Activated CD4-positive, alpha-beta T cell treated with anti-CD3 and anti-CD28 coated beads, Interleukin-2, amount 50 U/mL, for 1 hour (primary cell): ENCODE measurements around the gene EPN2.
A peak's percentile ranks its signal among the peaks of the same experiment; 100 is the strongest.

Source experiments
- DNase-seq: peaks from one replicate; pipeline ENCODE4 v3.0.0-alpha.2; 2020

The EPN2 gene

DNA sequence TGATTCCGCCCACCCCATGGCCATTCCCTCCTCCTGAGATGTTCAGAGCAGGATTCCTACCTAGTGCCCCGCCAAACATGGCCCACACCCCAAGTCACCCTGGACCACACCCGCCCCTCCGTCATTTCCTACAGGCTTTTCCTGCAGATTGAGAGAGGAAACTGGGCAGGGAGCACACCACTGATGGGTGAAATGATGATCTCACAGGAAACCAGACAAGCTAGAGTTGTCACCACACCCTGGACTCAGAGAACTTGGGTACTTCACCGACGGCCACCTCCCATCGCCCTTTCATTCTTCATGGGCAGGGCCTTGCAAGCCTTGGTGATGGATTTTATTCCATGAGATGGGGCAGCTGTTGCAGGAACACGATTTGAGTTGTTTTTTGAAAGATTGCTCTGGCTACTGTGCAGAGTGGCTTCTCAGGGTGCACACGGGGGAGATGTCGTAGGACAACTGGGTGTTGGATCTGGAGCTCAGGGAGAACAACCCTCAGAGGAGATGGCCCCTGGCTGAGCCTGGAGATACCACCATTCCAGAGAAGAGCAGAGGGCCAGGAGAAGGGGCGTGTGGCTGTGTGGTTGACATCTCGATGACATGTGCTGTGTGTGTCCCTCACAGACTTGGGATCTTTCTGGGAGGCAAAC, 132.8 kb downstream of the EPN2 start:
- DNase-seq = peak; percentile 22

DNA sequence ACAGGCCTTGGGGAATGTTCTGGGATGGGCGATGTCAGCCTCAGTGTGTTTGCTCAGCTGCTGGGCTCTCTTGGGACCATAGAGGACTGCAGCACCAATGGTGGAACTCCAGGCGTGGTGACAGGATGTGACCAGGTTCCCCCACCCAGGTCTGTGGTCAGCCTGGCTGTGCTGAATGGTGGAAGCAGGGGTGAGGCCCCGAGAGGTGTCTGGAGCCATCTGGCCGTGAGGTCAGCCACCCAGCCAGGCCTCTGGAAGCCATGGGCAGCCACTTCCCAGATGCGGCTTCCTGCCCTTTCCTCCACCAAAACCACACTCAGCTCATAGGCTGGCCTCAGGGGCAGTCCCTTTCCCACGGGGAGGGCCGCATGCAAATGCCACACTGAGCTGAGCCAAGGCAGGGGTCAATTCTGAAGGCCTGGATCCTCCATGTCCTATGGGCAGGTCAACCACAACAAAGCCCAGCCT, 133.4 kb downstream of the EPN2 start:
- DNase-seq = no peak

DNA sequence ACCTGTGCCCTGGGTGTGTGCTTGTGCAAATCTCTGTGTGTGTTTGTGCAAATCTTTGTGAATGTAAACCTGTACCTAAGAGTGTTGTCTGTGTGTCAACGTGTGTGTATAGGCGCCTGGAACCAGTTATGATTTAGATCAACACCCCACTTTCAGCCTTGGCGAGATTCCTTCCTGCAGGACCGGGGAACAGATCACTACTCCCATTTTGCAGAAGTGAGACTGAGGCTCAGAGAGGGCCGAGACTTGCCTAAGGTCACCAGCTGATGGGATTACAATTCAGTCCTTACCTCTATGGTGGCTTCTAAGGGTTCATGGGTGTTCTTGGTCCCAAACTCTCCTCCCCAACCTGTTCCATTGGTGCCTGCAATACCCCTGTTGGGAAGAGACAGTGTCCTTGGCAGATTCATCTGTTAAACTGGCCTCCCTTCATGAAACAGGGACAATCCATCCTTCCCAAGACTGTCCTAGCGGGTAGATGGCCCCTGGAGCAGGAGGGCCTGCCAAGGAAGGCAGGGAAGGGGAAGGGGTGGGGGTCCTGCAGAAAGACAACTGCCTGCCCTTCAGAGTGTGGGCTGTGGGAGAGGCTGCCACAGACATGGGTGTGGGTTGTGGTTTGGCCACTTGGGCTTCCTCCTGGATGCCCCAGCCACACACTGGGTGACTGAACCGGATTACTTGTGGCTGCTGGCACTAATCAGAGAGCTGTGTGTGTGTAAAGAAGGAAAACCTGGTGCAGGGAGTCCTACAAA, 134.3 kb downstream of the EPN2 start:
- no peak for DNase-seq

DNA sequence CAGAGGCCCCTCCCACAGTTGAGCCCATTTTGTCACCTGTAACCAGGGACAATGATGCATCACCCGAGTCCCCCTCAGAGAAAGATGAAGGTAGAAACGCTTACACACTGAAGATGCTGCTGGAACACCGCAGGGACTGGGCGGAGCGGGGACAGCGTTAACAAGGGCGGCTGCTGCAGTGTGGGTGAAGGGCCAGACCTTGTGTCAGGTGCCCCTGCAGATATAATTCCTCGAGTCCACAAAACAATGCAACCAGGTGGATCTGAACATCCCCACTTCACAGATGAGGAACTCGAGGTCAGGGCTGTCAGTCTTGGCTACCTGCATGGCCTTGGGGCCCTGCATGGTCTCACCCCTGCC, 134.8 kb downstream of the EPN2 start:
- no peak for DNase-seq

DNA sequence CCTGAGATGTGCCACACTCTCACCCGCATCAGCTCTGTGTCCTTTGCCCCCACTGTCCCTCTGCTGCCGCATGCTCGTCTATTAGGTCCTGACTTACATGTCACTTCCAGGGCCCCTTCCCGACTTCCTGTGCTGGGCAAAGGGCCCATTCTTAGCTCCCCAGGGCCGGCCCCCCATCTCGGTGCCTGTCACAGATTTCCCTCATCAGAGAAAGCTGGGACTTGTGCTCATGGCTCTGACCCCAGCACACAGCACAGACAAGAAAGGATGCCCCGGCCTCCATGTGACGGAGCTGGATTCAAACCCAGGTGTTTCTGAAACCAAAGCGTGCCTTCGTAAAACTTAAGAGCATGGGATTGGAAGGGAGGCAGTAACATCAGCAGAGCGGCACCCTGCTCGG, 135.3 kb downstream of the EPN2 start:
- DNase-seq = no peak

DNA sequence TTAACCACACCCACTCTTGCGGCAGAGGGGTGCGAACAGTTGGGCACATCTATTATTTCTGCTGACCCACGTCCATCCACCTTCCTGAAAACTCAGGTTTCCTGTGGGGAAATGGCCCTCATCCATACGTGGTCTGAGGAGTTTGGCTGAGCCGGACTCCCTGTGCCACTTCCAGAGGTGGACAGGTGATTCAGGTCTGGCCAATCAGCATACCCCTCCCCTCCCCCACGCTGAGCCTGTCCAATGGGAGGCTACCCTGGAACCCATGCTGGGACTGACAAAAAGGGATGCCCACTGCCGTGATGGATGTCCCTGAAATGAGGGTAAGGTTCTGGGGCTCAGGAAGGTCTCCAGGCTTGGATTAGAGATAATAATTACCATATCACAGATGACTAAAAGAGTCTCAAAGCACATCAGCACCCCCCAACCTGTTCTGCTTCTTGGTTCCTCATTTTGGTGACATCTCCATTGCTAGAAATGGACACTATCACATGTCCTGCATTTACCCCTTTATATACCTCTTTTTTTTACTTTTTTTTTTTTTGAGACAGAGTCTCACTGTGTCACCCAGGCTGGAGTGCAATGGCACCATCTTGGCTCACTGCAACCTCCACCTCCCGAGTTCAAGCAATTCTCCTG, 135.8 kb downstream of the EPN2 start:
- no peak for DNase-seq

DNA sequence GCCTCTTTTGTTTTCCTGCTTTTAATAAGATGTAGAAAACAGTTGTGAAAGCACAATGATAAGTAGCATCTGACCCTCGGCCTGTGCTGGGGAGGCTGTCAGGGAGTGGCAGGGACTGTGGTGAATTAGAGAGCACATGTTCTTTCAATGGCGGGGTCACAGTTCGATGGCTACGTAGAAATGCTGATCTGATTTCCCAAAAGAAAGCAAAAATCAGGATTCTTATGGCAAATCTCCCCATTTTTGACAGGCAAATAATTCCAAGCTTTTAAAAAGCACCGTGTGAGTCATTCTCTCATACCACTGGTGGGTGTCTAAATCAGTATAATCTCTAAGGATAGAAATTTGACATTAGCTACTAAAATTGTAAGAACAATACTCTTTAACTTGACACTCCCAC, 137.0 kb downstream of the EPN2 start:
- no peak for DNase-seq

DNA sequence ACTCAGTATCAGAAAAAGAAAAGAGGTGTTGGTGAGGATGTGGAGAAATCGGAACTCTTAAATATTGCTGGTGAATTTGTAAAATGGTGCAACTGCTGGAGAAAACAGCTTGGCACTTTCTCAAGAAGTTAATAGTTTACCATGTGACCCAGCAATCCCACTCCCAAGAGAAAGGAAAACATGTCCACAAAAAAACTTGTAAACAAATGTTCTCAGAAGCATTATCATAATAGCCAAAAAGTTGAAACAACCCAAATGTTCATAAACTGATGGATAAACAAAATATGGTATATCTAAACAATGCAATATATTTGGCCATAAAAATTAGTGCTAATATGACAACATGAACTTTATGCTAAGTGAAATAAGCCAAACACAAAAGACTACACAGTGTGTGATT, 138.6 kb downstream of the EPN2 start:
- DNase-seq = no peak

DNA sequence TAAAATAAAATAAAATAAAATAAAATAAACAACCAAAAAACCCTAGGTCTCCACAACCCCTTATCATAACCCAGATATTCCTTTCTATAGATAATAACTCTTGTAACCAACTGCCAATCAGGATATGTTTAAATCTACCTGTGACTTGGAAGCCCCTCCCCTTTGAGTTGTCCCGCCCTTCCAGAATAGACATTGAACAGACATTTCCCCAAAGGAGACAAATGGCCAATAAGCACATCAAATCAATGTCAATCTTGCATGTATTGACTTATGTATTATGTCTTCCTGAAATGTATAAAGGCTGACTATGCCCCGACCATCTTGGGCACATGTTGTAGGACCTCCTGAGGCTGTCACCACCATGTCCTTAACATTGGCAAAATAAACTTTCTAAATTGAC, 139.6 kb downstream of the EPN2 start:
- DNase-seq = no peak

DNA sequence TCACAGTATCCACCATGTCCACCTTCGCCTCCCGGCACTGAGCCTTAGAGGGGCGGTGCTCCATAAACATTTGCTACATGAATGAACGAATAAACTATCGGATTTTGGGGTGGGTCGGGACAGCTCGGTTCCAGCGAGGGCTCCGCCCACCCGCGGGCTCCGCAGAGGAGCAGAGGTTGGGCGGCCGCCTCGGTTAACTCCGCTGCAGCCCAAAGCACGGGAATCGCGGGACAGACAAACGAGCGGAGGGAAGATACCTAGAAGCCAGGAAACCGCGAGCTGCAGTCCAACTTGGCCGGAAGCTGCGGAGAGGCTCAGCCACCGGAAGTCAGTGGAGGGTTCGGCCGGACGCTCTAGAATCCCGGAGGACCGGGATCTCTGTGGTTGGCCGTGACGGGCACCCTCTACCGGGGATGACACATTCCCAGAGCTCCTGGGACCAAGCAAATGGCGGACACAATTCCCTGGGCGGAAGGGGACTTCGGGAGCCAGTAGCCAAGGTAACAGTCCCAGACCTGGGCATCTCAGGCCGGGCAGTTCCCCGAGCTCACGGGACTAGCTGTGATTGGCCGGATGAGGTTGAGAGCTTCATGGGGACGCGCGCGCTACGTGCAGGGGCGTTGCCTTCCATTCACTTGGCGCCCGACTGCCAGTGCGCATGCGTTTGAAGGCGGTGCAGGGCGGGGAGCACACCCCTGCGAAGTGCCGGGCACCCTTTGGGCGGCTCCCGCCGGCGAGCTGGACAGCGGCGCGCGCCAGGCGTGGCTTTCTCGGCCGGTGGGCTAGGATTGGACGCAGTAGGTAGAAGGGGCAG, 140.6 kb downstream of the EPN2 start:
- peak; percentile 87 for DNase-seq

DNA sequence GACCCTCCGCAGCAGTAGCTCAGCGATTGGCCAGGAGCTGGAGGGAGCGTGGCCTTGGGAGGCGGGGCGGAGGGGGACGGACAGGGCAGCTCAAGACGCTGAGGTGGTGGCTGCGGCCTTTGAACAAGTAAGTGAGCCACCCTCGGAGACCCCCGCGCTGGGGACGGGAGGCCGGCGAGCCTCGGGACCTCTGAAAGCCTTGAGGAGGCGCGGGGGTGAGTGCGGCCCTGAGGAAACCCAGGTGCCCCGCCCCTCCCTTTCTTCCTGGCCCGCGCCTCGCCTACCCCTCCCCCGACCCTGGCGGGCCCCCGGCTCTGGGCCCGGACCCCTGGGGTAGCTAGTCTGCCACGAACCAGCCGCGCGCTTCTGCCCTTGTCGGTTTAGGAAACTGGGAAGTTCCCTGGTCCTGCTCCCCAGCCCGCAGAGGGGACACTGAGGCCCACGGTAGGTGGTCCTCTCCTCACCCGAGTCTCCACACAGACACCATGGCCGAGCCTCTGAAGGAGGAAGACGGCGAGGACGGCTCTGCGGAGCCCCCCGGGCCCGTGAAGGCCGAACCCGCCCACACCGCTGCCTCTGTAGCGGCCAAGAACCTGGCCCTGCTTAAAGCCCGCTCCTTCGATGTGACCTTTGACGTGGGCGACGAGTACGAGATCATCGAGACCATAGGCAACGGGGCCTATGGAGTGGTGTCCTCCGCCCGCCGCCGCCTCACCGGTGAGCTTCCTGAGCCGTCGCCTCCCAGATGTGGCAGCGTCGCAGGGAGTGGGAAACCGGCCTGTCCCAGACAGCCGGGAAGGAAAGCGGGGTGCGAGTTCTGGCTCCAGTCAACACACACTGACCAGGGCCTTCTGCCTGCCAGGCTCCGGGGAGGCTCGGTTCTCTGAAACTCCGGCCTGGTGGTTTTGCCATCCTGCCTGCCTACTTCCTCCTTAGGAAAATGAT, 141.5 kb downstream of the EPN2 start, which contains the start of gene MAPK7:
TSS of gene MAPK7 (plus strand) at position 83 of the 945 bp plus-strand sequence. CDS start at position 486, 403 bp downstream.
- DNase-seq = no peak

DNA sequence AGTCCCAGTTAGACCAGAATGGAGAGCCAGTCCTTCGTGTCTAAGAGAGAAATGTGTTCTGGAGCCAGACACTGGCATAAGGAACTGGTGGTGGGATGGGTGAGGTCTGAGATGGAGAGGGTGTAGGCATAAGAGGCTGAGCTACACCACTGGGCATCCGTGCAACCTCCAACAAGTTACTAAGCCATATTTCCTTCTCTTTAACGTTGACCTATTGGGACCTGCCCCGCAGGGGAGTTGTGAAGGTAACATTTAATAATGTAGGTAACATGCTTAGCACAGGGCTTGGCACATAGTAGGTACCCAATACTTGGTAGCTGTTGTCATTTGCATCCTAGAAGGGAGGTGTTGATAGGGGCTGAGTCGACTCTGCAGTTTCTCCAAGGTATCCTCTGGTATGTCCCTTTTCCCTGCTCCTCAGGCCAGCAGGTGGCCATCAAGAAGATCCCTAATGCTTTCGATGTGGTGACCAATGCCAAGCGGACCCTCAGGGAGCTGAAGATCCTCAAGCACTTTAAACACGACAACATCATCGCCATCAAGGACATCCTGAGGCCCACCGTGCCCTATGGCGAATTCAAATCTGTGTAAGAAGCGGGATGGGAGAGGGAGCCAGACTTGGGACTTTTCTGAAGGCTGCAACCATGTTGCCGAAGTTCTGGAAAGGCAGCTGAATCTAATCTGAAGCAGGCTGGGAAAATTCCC, 142.3 kb downstream of the EPN2 start:
- no peak for DNase-seq

DNA sequence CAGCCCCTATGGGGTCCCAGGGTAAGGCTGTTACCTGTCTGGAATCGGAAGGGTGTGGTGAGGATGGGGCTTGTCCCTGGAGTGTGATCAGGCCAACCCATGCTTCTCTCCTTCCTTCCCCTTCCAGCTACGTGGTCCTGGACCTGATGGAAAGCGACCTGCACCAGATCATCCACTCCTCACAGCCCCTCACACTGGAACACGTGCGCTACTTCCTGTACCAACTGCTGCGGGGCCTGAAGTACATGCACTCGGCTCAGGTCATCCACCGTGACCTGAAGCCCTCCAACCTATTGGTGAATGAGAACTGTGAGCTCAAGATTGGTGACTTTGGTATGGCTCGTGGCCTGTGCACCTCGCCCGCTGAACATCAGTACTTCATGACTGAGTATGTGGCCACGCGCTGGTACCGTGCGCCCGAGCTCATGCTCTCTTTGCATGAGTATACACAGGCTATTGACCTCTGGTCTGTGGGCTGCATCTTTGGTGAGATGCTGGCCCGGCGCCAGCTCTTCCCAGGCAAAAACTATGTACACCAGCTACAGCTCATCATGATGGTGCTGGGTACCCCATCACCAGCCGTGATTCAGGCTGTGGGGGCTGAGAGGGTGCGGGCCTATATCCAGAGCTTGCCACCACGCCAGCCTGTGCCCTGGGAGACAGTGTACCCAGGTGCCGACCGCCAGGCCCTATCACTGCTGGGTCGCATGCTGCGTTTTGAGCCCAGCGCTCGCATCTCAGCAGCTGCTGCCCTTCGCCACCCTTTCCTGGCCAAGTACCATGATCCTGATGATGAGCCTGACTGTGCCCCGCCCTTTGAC, 143.5 kb downstream of the EPN2 start:
- no peak for DNase-seq

DNA sequence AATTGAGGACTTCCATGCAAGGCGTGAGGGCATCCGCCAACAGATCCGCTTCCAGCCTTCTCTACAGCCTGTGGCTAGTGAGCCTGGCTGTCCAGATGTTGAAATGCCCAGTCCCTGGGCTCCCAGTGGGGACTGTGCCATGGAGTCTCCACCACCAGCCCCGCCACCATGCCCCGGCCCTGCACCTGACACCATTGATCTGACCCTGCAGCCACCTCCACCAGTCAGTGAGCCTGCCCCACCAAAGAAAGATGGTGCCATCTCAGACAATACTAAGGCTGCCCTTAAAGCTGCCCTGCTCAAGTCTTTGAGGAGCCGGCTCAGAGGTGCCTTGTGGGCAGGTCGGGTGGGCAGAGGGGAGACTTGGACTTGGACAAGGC, 144.2 kb downstream of the EPN2 start:
- no peak for DNase-seq

DNA sequence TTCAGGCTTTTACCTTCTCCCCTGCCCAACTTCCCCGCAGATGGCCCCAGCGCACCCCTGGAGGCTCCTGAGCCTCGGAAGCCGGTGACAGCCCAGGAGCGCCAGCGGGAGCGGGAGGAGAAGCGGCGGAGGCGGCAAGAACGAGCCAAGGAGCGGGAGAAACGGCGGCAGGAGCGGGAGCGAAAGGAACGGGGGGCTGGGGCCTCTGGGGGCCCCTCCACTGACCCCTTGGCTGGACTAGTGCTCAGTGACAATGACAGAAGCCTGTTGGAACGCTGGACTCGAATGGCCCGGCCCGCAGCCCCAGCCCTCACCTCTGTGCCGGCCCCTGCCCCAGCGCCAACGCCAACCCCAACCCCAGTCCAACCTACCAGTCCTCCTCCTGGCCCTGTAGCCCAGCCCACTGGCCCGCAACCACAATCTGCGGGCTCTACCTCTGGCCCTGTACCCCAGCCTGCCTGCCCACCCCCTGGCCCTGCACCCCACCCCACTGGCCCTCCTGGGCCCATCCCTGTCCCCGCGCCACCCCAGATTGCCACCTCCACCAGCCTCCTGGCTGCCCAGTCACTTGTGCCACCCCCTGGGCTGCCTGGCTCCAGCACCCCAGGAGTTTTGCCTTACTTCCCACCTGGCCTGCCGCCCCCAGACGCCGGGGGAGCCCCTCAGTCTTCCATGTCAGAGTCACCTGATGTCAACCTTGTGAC, 144.7 kb downstream of the EPN2 start:
- no peak for DNase-seq

DNA sequence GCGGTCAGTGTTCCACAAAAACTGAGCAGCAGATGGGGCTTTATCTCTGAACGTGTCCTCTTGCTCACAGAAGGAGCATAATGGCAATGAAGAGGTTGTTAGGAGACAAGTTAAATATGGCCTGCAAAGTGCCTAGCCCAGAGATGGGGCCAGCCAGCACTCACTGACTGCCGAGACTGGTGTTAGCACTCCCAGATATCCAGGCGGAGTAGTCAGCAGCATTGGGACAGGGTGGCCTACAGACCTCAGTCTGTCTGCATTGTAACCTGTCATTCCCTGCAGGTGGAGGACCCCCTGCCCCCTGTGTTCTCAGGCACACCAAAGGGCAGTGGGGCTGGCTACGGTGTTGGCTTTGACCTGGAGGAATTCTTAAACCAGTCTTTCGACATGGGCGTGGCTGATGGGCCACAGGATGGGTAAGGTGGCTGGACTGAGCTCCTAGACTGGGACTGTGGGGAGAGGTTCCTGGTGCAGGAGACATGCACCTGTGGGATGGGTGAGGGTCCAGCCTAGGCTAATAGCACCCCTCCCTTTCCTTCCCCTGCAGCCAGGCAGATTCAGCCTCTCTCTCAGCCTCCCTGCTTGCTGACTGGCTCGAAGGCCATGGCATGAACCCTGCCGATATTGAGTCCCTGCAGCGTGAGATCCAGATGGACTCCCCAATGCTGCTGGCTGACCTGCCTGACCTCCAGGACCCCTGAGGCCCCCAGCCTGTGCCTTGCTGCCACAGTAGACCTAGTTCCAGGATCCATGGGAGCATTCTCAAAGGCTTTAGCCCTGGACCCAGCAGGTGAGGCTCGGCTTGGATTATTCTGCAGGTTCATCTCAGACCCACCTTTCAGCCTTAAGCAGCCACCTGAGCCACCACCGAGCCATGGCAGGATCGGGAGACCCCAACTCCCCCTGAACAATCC, 145.6 kb downstream of the EPN2 start:
- no peak for DNase-seq

DNA sequence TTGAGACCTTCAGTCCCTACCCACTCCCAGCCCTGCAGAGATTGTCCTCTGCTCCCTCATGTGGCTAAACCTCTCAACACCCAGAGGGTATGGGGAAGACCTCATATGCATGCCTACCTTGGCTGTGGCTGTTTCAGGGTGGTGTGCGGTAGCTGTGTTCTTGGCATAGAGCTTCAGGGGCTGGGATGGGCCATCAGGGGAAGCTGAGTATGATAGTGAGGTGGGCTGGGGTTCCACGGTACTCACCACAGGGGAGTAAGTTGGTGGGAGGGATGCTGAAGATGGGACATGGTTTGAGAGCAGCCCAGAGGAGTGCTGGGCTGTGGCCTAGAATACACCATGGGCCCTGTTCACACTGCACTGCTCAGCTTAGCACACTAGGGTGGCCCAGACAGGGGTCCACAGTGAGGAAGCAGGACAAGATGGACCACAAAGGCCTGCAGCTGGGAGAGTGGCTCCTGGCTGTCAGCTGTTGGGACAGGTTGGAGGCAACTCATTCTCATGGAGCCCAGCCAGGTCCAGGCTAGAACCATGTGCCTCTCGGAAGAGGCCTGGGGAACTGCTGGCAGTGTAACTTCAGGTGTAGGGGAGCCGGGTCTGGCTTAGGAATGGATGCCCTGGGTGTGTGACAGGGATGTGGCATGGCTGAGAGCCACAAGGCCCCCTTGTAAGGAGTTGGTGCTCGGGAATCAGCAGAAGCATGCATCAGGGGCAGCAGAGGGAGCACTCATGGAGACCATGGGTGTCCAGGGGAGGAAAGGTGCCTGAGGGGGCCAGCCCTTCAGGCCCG, 146.7 kb downstream of the EPN2 start:
- DNase-seq = no peak
